ENCODE data around the gene OAS3.

The OAS3 gene

GRCh38 chr12:112936264-112936663 is 2.0 kb upstream of the OAS3 start:
- H2AFZ ChIP-seq (ENCODE audit: low read depth, low read length): no peak overlapping the region

GRCh38 chr12:112936927-112937326 is 1.3 kb upstream of the OAS3 start:
- Histone ChIP-seq H2AFZ (ENCODE audit: low read depth, low read length) (no peak overlapping the region), H3K36me3 (ENCODE audit: insufficient read depth, low read length) (peaks cover 5% of the 10 kb centered on the region; the same call in 1 of the 2 replicates), H3K4me2 (ENCODE audit: insufficient read depth, low read length) (no peak overlapping the region), H3K4me1 (ENCODE audit: insufficient read depth, low read length) (peaks cover 30% of the 10 kb centered on the region), H3K27ac (ENCODE audit: low read length) (no peak overlapping the region), H3K9ac (ENCODE audit: low read depth, low read length) (no peak overlapping the region), H4K20me1 (ENCODE audit: insufficient read depth, low read length) (no peaks in the 10 kb centered on the region), H3K4me3 (ENCODE audit: low read depth in 1 of 2, low read length in 2 of 2) (no peak overlapping the region), H3K9me3 (ENCODE audit: insufficient read depth, low read length, severe bottlenecking) (no peaks in the 10 kb centered on the region), H3K79me2 (ENCODE audit: insufficient read depth, low read length) (0 out of 2 replicates have a peak, but pooled peaks cover 3% of the 10 kb centered on the region), H3K27me3 (ENCODE audit: insufficient read depth, low read length, poor library complexity) (no peaks in the 10 kb centered on the region)
- ATAC-seq (ENCODE audit: insufficient read depth, low read depth): no peak
- DNase-seq: no peak
- TF ChIP-seq CTCF (IDR thresholded peaks at IDR 0.05; ENCODE audit: borderline replicate concordance, extremely low read depth, low read length, poor library complexity, severe bottlenecking) (no peak), EZH2 (IDR thresholded peaks at IDR 0.05; ENCODE audit: borderline replicate concordance, low read depth, low read length, severe bottlenecking) (no peak)

More at GRCh38 chr12:112936264-112936663, 2.0 kb upstream of the OAS3 start:
- no peak overlapping the region for H3K27ac ChIP-seq (ENCODE audit: low read length)
- 0 out of 2 replicates have a peak, but pooled peaks cover 3% of the 10 kb centered on the region for H3K79me2 ChIP-seq (ENCODE audit: insufficient read depth, low read length)
- no peak for ATAC-seq (ENCODE audit: insufficient read depth, low read depth)
- H3K4me1 ChIP-seq (ENCODE audit: insufficient read depth, low read length): peaks cover 30% of the 10 kb centered on the region
- H3K9me3 ChIP-seq (ENCODE audit: insufficient read depth, low read length, severe bottlenecking): no peaks in the 10 kb centered on the region
- H3K9ac ChIP-seq (ENCODE audit: low read depth, low read length): no peak overlapping the region
- DNase-seq: no peak
- no peak overlapping the region for H3K4me3 ChIP-seq (ENCODE audit: low read depth in 1 of 2, low read length in 2 of 2)
- H3K4me2 ChIP-seq (ENCODE audit: insufficient read depth, low read length): no peak overlapping the region
- H4K20me1 ChIP-seq (ENCODE audit: insufficient read depth, low read length): no peaks in the 10 kb centered on the region
- TF ChIP-seq EZH2 (IDR thresholded peaks at IDR 0.05; ENCODE audit: borderline replicate concordance, low read depth, low read length, severe bottlenecking): no peak
- TF ChIP-seq CTCF (IDR thresholded peaks at IDR 0.05; ENCODE audit: borderline replicate concordance, extremely low read depth, low read length, poor library complexity, severe bottlenecking): no peak
- no peaks in the 10 kb centered on the region for H3K36me3 ChIP-seq (ENCODE audit: insufficient read depth, low read length)
- H3K27me3 ChIP-seq (ENCODE audit: insufficient read depth, low read length, poor library complexity): no peaks in the 10 kb centered on the region

GRCh38 chr12:112938751-112939150 is 477 bp downstream of the OAS3 start:
- H3K4me3 ChIP-seq (ENCODE audit: low read depth in 1 of 2, low read length in 2 of 2): peak overlapping the region; percentile 51 to 80
- H3K4me2 ChIP-seq (ENCODE audit: insufficient read depth, low read length): peak overlapping the region; percentile 80
- H3K27ac ChIP-seq (ENCODE audit: low read length): peak overlapping the region; percentile 69
- H3K9ac ChIP-seq (ENCODE audit: low read depth, low read length): peak overlapping the region; percentile 81
- ATAC-seq (ENCODE audit: insufficient read depth, low read depth) (0 out of 3 replicates have a peak, but pooled peaks have one; percentile 4), DNase-seq (no peak)
- H3K36me3 ChIP-seq (ENCODE audit: insufficient read depth, low read length): peaks cover 13% of the 10 kb centered on the region; the same call in 1 of the 2 replicates
- TF ChIP-seq EZH2 (IDR thresholded peaks at IDR 0.05; ENCODE audit: borderline replicate concordance, low read depth, low read length, severe bottlenecking) (no peak), CTCF (IDR thresholded peaks at IDR 0.05; ENCODE audit: borderline replicate concordance, extremely low read depth, low read length, poor library complexity, severe bottlenecking) (no peak)
- 0 out of 2 replicates have a peak, but pooled peaks cover 3% of the 10 kb centered on the region for H3K79me2 ChIP-seq (ENCODE audit: insufficient read depth, low read length)
- H3K9me3 ChIP-seq (ENCODE audit: insufficient read depth, low read length, severe bottlenecking): no peaks in the 10 kb centered on the region
- no peaks in the 10 kb centered on the region for H4K20me1 ChIP-seq (ENCODE audit: insufficient read depth, low read length)
- no peaks in the 10 kb centered on the region for H3K27me3 ChIP-seq (ENCODE audit: insufficient read depth, low read length, poor library complexity)
- H3K4me1 ChIP-seq (ENCODE audit: insufficient read depth, low read length): peaks cover 30% of the 10 kb centered on the region
- peak overlapping the region; percentile 92 for H2AFZ ChIP-seq (ENCODE audit: low read depth, low read length)

All from DND-41 (cell line).